GM21360 (cell line): ENCODE results near the gene AHCYL2.
A peak's percentile ranks its signal among the peaks of the same experiment; 100 is the strongest.
"Not testable (repeated sequence)": the region's sequence is repeated elsewhere in the genome, so short reads cannot be mapped to it uniquely, and the experiment has no call there.

Experiments
- ATAC-seq: cut with Tn5 transposase; IDR thresholded peaks from one replicate; pipeline ENCODE4 v1.9.1; 2021; ENCODE audit warnings: mild to moderate bottlenecking, moderate library complexity; ENCODE audit not compliant: unreplicated experiment

The AHCYL2 gene

DNA sequence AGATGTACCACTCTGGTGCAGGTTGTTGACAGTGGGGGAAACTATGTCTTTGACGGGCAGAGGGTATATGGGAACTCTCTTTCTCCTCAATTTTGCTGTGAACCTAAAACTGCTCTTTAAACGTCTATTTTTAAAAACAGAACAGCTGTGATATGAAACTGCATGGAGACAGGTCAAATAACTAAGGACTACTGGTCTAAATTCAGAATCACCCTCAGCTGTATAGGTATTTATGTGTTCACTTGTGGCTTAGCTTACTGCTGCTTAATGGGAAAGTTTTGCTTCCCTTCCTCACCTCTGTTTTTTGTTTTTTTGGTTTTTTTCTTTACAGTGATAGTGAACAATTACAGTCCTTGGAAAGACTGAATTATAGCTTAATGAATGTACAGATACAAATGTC lies 122.5 kb downstream of the AHCYL2 start:
- ATAC-seq, result no peak

- ATAC-seq, result no peak
Observed at GRCh38 chr7:129348023-129348740, 123.4 kb downstream of the AHCYL2 start.

GRCh38 chr7:129351320-129351719 lies 126.5 kb downstream of the AHCYL2 start:
- no peak for ATAC-seq

DNA sequence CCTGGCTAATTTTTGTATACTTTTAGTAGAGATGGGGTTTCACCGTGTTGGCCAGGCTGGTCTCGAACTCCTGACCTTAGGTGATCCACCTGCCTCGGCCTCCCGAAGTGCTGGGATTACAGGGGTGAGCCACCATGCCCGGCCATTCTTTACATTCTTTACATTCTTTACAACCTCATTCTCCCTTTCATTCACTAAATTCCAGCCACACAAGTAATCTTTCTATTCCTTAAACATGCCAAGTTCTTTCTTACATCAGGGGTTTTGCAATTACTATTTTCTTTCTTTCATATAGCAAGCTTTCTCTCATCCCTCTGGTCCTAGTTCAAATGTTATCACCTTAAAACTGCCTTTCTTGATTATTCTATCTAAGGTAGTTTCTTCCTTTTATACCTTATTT lies 128.3 kb downstream of the AHCYL2 start:
- ATAC-seq, result not testable (repeated sequence)

GRCh38 chr7:129354428-129355157 lies 129.8 kb downstream of the AHCYL2 start:
- no peak for ATAC-seq

GRCh38 chr7:129356176-129356575 lies 131.3 kb downstream of the AHCYL2 start:
- no peak for ATAC-seq

- ATAC-seq, result no peak
Observed at GRCh38 chr7:129359176-129359575, 134.3 kb downstream of the AHCYL2 start.

DNA sequence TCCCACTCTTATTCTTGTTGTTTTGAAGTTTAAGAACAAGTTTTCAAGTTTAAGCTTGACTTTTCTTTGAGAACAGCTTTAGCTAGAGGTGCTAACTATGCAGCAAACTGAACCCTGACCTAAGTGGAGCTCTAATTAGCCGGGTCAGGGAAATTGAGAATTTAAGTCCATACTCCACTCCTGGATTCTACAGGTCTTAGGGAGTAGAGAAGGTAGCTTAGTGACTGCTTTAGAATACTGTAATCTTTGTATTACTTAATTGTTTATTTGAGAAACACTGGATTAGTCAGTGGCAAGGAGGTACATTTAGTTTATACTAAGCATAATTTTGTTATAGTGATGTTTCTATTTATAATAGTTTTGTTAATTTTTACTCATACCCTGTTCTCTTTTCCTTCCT lies 134.8 kb downstream of the AHCYL2 start:
- ATAC-seq, result no peak

DNA sequence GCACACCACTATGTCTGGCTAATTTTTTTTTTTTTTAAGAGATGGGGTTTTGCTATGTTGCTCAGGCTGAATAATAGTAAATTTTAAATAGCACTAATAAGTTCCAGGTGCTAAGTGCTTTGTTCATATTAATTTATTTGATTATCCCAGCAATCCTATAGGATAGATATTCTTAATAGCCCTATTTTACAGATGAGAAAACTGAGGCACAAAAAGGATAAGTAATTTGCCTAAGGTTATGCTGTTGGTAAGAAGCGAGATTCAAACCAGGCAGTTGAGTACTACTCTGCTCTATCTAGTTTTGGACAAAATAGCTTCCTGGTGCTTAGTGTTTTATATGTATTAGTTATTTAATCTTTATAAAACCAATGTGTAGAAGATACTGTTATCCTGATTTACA lies 136.9 kb downstream of the AHCYL2 start:
- no peak for ATAC-seq

GRCh38 chr7:129362496-129362895 lies 137.7 kb downstream of the AHCYL2 start:
- no peak for ATAC-seq

DNA sequence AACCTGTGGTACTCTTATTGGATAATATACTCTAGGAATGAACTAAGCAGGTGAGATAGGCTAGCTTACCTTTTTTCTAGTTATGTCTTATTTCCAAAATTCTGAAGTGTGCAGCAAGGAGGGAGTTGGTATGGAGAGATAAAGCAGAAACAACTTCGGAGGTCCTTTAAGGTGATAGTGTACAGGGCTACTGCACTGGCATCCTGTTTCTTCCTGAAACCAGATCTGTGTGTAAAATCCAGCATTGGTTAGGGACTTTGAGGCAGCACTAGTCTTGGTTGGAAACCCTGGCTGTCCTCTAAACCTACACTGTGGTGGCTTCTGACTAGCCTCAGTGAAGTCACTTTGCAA lies 142.5 kb downstream of the AHCYL2 start:
- ATAC-seq, result no peak

GRCh38 chr7:129367700-129368388 lies 143.0 kb downstream of the AHCYL2 start:
- ATAC-seq, result peak; percentile 83

- peak; percentile 36 for ATAC-seq
Observed at GRCh38 chr7:129368389-129368986, 143.7 kb downstream of the AHCYL2 start.

DNA sequence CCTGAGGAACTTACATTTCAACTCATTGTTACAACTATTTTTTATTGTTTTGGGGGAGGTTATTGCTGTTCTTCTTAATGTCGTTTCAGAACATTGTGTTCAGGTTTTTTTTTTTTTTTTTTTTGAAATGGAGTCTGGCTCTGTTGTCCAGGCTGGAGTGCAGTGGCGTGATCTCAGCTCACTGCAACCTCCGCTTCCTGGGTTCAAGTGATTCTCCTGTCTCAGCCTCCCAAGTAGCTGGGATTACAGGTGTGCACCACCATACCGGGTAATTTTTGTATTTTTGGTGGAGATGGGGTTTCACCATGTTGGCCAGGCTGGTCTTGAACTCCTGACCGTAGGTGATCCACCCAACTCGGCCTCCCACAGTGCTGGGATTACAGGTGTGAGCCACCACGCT lies 144.6 kb downstream of the AHCYL2 start:
- not testable (repeated sequence) for ATAC-seq

DNA sequence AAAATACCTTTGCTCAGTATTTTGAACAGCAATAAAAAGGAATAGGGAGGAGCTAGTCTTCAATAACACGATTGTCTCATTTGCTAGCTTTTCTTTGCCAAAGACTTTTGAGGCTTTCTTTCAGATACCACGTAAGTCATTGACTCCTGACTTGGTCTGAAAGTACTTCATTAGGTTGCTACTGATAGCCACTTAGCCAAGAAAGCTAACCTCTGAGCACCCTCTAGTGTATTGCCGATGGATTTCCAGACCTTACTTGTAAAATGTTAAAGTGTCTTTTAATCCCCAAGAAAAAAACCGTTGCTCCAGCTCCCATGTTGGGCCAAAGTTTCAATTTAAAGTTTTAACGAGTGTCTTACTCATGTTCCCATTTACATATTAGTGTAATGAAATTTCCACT lies 146.0 kb downstream of the AHCYL2 start:
- ATAC-seq, result no peak

DNA sequence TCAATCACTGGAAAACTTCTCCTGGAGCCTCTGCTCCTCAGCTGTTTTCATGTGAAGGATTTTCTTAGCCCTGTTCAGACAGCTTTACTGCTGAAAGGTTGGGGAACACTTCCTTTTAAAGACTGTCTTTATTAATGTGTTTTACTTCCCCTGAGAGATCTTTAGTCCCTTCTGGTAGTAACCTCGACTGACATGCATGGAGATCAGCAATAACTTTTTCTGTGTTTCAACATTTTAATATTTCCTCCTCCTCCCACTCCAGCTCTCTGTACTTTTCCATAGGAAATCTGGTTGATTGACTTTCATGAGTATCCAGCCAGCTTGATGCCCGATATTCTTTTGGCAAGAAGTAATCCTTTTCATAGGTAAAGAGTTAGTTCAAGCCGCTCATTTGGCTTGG lies 146.7 kb downstream of the AHCYL2 start:
- ATAC-seq, result no peak

GRCh38 chr7:129373651-129374428 lies 149.0 kb downstream of the AHCYL2 start:
- no peak for ATAC-seq

DNA sequence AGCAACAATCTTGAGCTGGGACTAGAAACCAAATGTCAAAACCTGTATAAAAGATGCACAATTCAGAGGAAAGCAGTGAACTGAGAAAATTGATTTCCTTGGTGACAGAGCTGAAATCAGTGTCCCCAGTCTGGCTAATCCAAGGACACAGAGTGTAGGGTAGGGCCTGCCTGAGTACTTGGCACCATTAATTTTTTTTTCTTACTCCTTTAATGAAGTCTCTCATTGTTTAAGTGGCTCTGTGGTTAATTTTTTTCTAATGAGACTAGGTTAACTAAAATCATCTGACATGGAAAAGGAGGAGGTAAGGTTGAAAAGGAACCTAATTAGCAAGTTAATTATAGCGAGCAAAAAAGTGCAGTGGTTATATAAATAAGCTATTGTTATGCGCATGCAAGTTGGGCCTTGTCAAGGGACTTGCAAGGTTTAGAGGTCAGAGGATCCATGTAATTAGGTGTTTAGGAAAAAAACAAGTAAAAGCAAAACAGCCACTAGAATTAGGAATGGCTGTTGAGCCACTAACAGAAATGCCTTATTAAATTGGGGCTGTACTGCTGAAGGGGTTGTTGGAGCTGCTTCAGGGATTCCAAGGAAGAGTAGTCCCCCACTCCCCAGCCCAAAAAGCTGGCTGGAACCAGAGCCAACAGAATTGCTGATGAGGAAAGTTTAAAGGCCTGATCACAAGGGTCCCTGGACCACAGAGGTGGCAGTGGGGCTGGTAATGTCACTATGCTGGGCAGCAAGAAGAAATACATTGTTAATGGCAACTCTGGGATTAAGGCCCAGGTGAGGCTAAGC lies 150.5 kb downstream of the AHCYL2 start:
- no peak for ATAC-seq

GRCh38 chr7:129376076-129376777 lies 151.4 kb downstream of the AHCYL2 start:
- ATAC-seq, result no peak
